Prostate gland (tissue), 2 donors: ENCODE measurements around the gene GRPEL1. TPM values are rescaled to one million over a fixed set of nuclear protein-coding genes. Genes with fewer than 3 reads are reported as not detected.

Experiments used
- DNase-seq: peaks from one replicate; pipeline ENCODE4 v3.0.0-alpha.2; 2019; ENCODE audit warnings: low spot score
- H3K27ac ChIP-seq, 2 donors: fragments of 200-600 bp; sonication (generic); 2 replicates each; pipeline ENCODE4 v1.5.1; 2017 to 2019
- H3K27me3 ChIP-seq: fragments of 200-600 bp; sonication (generic); replicated peaks from 2 replicates; pipeline ENCODE4 v1.5.1; 2019; ENCODE audit not compliant: insufficient read depth
- H3K36me3 ChIP-seq, 2 donors: fragments of 200-600 bp; sonication (generic); 1 replicate in 1 of 2; 2 replicates in 1 of 2; pipeline versions ENCODE4 v1.5.1 to v1.8.1; 2017 to 2019
- H3K4me1 ChIP-seq: fragments of 200-600 bp; sonication (generic); replicated peaks from 2 replicates; pipeline ENCODE4 v1.5.1; 2019
- H3K4me3 ChIP-seq, 2 donors: fragments of 200-600 bp; sonication (generic); 2 replicates each; pipeline ENCODE4 v1.5.1; 2017 to 2019
- H3K9me3 ChIP-seq: fragments of 200-600 bp; sonication (generic); 2 replicates; pipeline ENCODE4 v1.5.1; 2017
- CTCF ChIP-seq, 4 experiments: fragments of 200-600 bp in 2 of 4; fragments of 450-650 bp in 2 of 4; sonication (generic) in 2 of 4; IDR thresholded peaks; 1 replicate in 3 of 4; 2 replicates in 1 of 4; pipeline ENCODE4 v1.5.1; 2016 to 2019; ENCODE audit warnings: antibody characterized with exemption in 4 of 4, mild to moderate bottlenecking in 2 of 4, moderate library complexity in 2 of 4
- POLR2A ChIP-seq: fragments of 450-650 bp; IDR thresholded peaks from one replicate; pipeline ENCODE4 v1.6.1; 2016; ENCODE audit warnings: antibody characterized with exemption, mild to moderate bottlenecking
- POLR2AphosphoS5 ChIP-seq: sonication (generic); formaldehyde crosslinking; IDR thresholded peaks from one replicate; pipeline ENCODE4 v1.6.1; 2017; ENCODE audit warnings: antibody characterized with exemption
- WGBS: methylation state at CpG from one replicate; pipeline ENCODE4 v1.1.5; 2018; 5-methylcytosine and 5-hydroxymethylcytosine counted together
- intact Hi-C: fragments of 100-400 bp; cut with DNase I; formaldehyde crosslinking; loops from one replicate; pipeline ENCODE4 v1.14.2; 2022
- total RNA-seq, 2 donors: library from RNA; depleted of rRNA; stranded (reverse); fragments of >200 nt; gene quantifications; one replicate each; pipeline ENCODE4 v1.1.0, GENCODE V29; 2016

Gene GRPEL1
- total RNA-seq, 2 donors from 2014 or later, result 12.8 to 25.6 TPM

- H3K4me1 ChIP-seq, result no peaks in the 10 kb centered on the region
- H3K9me3 ChIP-seq, result no peaks in the 10 kb centered on the region
- TF ChIP-seq POLR2A, result no peak
- TF ChIP-seq CTCF (IDR thresholded peaks at IDR 0.05), result no peak
- no peak for TF ChIP-seq POLR2AphosphoS5
- H3K36me3 ChIP-seq, result no peaks in the 10 kb centered on the region
- no peak for DNase-seq
- no peak overlapping the region for H3K27ac ChIP-seq
- no peaks in the 10 kb centered on the region for H3K27me3 ChIP-seq
- intact Hi-C loops, result no loop called here
- H3K4me3 ChIP-seq, result no peak overlapping the region
- 89% methylated on average over 4 of the region's 4 CpGs for WGBS
These were observed 42.7 kb upstream of the GRPEL1 start for GRCh38 chr4:7110546-7110945.

GRCh38 chr4:7109169-7109568, 41.3 kb upstream of the GRPEL1 start:
- no peaks in the 10 kb centered on the region for H3K9me3 ChIP-seq
- 86% methylated on average over 4 of the region's 4 CpGs for WGBS
- no peaks in the 10 kb centered on the region for H3K36me3 ChIP-seq
- no peaks in the 10 kb centered on the region for H3K4me1 ChIP-seq
- H3K27ac ChIP-seq, result no peak overlapping the region
- H3K27me3 ChIP-seq, result no peaks in the 10 kb centered on the region
- intact Hi-C loops, result loop anchor here (10.0 kb wide), 1 partner anchor 186 kb away; no protein-coding TSS in a partner anchor
- no peak for DNase-seq
- H3K4me3 ChIP-seq, result no peak overlapping the region
- no peak for TF ChIP-seq CTCF (IDR thresholded peaks at IDR 0.05)
- no peak for TF ChIP-seq POLR2AphosphoS5
- no peak for TF ChIP-seq POLR2A

GRCh38 chr4:7108660-7109059, 40.8 kb upstream of the GRPEL1 start:
- intact Hi-C loops, result loop anchor here (10.0 kb wide), 1 partner anchor 186 kb away; no protein-coding TSS in a partner anchor
- DNase-seq, result no peak

GRCh38 chr4:7108046-7108625, 40.3 kb upstream of the GRPEL1 start:
- no peaks in the 10 kb centered on the region for H3K4me1 ChIP-seq
- intact Hi-C loops, result loop anchor here (10.0 kb wide), 1 partner anchor 187 kb away; no protein-coding TSS in a partner anchor
- TF ChIP-seq POLR2A (no peak), CTCF (IDR thresholded peaks at IDR 0.05) (no peak), POLR2AphosphoS5 (no peak)
- no peaks in the 10 kb centered on the region for H3K9me3 ChIP-seq
- no peak for DNase-seq
- H3K27me3 ChIP-seq, result no peaks in the 10 kb centered on the region
- no peak overlapping the region for H3K4me3 ChIP-seq
- no peak overlapping the region for H3K27ac ChIP-seq
- WGBS, result 88% methylated on average over 23 of the region's 23 CpGs
- H3K36me3 ChIP-seq, result no peaks in the 10 kb centered on the region

More at GRCh38 chr4:7108660-7109059, 40.8 kb upstream of the GRPEL1 start:
- no peak overlapping the region for H3K27ac ChIP-seq
- no peaks in the 10 kb centered on the region for H3K36me3 ChIP-seq
- no peaks in the 10 kb centered on the region for H3K9me3 ChIP-seq
- no peaks in the 10 kb centered on the region for H3K4me1 ChIP-seq
- H3K27me3 ChIP-seq, result no peaks in the 10 kb centered on the region
- whole genome bisulfite sequencing, result 87% methylated on average over 6 of the region's 6 CpGs
- TF ChIP-seq POLR2A (no peak), POLR2AphosphoS5 (no peak), CTCF (IDR thresholded peaks at IDR 0.05) (no peak)
- H3K4me3 ChIP-seq, result no peak overlapping the region
